Brain microvascular endothelial cell (primary cell): ENCODE measurements around the gene PLK1.
"Not testable (repeated sequence)": the region's sequence is repeated elsewhere in the genome, so short reads cannot be mapped to it uniquely, and the experiment has no call there.

Experiments
- DNase-seq: peaks from one replicate; pipeline ENCODE4 v3.0.0-alpha.2; 2020
- H3K27ac ChIP-seq: fragments of 250-450 bp; sonication (Bioruptor Pico); 2 replicates; pipeline ENCODE4 v1.5.1; 2020; ENCODE audit warnings: mild to moderate bottlenecking, moderate library complexity
- H3K27me3 ChIP-seq: fragments of 250-450 bp; sonication (Bioruptor Pico); replicated peaks from 2 replicates; pipeline ENCODE4 v1.5.1; 2020; ENCODE audit warnings: mild to moderate bottlenecking
- H3K36me3 ChIP-seq: fragments of 250-450 bp; sonication (Bioruptor Pico); replicated peaks from 2 replicates; pipeline ENCODE4 v1.5.1; 2020; ENCODE audit warnings: mild to moderate bottlenecking
- H3K4me3 ChIP-seq: 2 replicates; pipeline ENCODE4 v1.5.1; 2011; ENCODE audit warnings: low read depth, mild to moderate bottlenecking, control low read depth, low read length, moderate library complexity
- in situ Hi-C: cut with HindIII; loops from 2 replicates; pipeline ENCODE4 v1.10.0; 2017; ENCODE audit warnings: low sequenced_read_pairs, low pct_ligation_motif_present
- TF ChIP-seq, protein P1 (sequence below): IDR thresholded peaks from 2 replicates; pipeline ENCODE4 v1.5.1; 2011; ENCODE audit warnings: low read depth, mild to moderate bottlenecking, moderate library complexity, low read length, control low read depth, inconsistent platforms; ENCODE audit errors: missing control alignments

The PLK1 gene

GRCh38 chr16:23729503-23730424 lies 51.1 kb downstream of the PLK1 start:
- no peaks in the 10 kb centered on the region for H3K36me3 ChIP-seq
- in situ Hi-C loops = no loop called here
- no peak overlapping the region for H3K4me3 ChIP-seq
- H3K27ac ChIP-seq = no peak overlapping the region
- TF ChIP-seq, protein P1, sequence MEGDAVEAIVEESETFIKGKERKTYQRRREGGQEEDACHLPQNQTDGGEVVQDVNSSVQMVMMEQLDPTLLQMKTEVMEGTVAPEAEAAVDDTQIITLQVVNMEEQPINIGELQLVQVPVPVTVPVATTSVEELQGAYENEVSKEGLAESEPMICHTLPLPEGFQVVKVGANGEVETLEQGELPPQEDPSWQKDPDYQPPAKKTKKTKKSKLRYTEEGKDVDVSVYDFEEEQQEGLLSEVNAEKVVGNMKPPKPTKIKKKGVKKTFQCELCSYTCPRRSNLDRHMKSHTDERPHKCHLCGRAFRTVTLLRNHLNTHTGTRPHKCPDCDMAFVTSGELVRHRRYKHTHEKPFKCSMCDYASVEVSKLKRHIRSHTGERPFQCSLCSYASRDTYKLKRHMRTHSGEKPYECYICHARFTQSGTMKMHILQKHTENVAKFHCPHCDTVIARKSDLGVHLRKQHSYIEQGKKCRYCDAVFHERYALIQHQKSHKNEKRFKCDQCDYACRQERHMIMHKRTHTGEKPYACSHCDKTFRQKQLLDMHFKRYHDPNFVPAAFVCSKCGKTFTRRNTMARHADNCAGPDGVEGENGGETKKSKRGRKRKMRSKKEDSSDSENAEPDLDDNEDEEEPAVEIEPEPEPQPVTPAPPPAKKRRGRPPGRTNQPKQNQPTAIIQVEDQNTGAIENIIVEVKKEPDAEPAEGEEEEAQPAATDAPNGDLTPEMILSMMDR = no peak
- peak; percentile 4 for DNase-seq
- H3K27me3 ChIP-seq = no peaks in the 10 kb centered on the region

GRCh38 chr16:23734176-23734893 lies 55.6 kb downstream of the PLK1 start:
- Histone ChIP-seq H3K27ac (no peak overlapping the region), H3K27me3 (no peaks in the 10 kb centered on the region), H3K36me3 (no peaks in the 10 kb centered on the region), H3K4me3 (no peak overlapping the region)
- in situ Hi-C loops = no loop called here
- DNase-seq = no peak
- TF ChIP-seq, protein P1 = no peak

DNA sequence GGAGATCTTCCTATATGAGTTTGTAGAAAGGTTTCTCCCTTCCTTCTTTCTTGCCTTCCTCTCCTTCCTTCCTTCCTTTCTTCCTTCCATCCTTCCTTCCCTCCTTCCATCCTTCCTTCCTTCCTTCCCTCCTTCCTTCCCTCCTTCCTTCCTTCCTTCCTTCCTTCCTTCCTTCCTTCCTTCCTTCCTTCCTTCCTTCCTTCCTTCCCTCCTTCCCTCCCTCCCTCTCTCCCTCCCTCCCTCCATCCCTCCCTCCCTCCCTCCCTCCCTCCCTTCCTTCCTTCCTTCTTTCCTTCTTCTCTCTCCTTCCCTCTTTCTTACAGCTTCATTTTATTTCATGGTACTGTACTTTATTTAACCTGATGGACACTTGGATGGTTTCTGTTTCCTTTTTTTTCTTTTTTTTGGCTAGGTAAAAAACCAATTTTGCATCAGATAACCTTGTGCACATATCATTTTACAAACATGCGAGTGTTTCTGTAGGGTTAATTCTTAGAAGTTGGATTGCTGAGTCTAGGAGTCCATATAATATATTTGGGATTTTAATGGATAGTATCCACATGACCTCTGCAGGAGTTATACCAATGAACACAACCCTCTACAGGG lies 58.8 kb downstream of the PLK1 start:
- H3K27me3 ChIP-seq, H3K36me3 ChIP-seq, DNase-seq, H3K4me3 ChIP-seq, in situ Hi-C loops, H3K27ac ChIP-seq: not testable (repeated sequence)

GRCh38 chr16:23739516-23739915 lies 60.8 kb downstream of the PLK1 start:
- Histone ChIP-seq H3K4me3 (no peak overlapping the region), H3K27ac (no peak overlapping the region), H3K36me3 (no peaks in the 10 kb centered on the region), H3K27me3 (no peaks in the 10 kb centered on the region)
- in situ Hi-C loops = no loop called here
- DNase-seq = no peak
- TF ChIP-seq, protein P1 = no peak
